Muscle layer of duodenum (tissue), 2 donors: ENCODE results near the gene SLC1A2.

Experiments used
- H3K27ac ChIP-seq: one replicate; pipeline ENCODE4 v1.7.0; 2013; ENCODE audit warnings: mild to moderate bottlenecking, low read length
- H3K27me3 ChIP-seq: one replicate; pipeline ENCODE4 v1.7.0; 2013; ENCODE audit warnings: low read depth, mild to moderate bottlenecking, control low read depth, low read length
- H3K36me3 ChIP-seq, 2 donors: one replicate each; pipeline ENCODE4 v1.7.0; 2013; ENCODE audit warnings: low read length in 2 of 2, control low read depth in 1 of 2, mild to moderate bottlenecking in 1 of 2; ENCODE audit not compliant: insufficient read depth in 2 of 2, control insufficient read depth in 1 of 2
- H3K4me1 ChIP-seq, 2 donors: one replicate each; pipeline ENCODE4 v1.7.0; 2013; ENCODE audit warnings: low read length in 2 of 2, mild to moderate bottlenecking in 2 of 2, control low read depth in 1 of 2, moderate library complexity in 1 of 2; ENCODE audit not compliant: insufficient read depth in 2 of 2, control insufficient read depth in 1 of 2
- H3K4me3 ChIP-seq, 2 donors: one replicate each; pipeline ENCODE4 v1.7.0; 2013; ENCODE audit warnings: low read length in 2 of 2, low read depth in 1 of 2, mild to moderate bottlenecking in 1 of 2
- H3K9me3 ChIP-seq, 2 donors: one replicate each; pipeline ENCODE4 v1.7.0; 2013; ENCODE audit warnings: low read length in 2 of 2, control low read depth in 1 of 2, mild to moderate bottlenecking in 1 of 2; ENCODE audit not compliant: control insufficient read depth in 1 of 2
- donor health status: healthy.

Gene SLC1A2

GRCh38 chr11:35373284-35373933 is 45.9 kb downstream of the SLC1A2 start:
- Histone ChIP-seq H3K27ac (no peak overlapping the region), H3K4me3 (no peak overlapping the region), H3K36me3 (no peaks in the 10 kb centered on the region), H3K27me3 (no peaks in the 10 kb centered on the region), H3K9me3 (no peaks in the 10 kb centered on the region), H3K4me1 (no peaks in the 10 kb centered on the region)

- H3K27me3 ChIP-seq: no peaks in the 10 kb centered on the region
- no peaks in the 10 kb centered on the region for H3K36me3 ChIP-seq
- no peak overlapping the region for H3K27ac ChIP-seq
- H3K9me3 ChIP-seq: no peaks in the 10 kb centered on the region
- no peak overlapping the region for H3K4me3 ChIP-seq
- H3K4me1 ChIP-seq: no peaks in the 10 kb centered on the region
Measured at GRCh38 chr11:35372565-35373283, 46.6 kb downstream of the SLC1A2 start.

DNA sequence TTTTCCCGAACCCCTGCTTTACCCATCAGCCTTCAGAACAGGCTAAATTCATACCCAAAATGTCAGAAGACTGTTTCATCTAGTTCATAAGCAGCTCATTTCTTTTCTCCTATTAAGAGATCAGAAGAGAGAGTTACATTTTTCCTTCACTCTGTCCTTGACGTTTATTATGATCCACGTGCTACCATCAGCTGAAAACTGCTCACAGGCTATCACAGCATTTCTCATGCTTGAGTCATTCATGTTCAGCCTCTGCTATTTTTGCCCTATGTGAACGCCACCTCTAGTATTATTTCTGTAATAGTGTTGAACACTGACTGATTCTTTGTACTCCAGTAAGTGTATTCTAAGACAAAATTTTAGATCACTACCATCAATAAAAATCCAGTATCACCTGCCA is 51.9 kb downstream of the SLC1A2 start:
- H3K4me3 ChIP-seq: no peak overlapping the region
- H3K36me3 ChIP-seq: no peaks in the 10 kb centered on the region
- H3K4me1 ChIP-seq: peaks cover 11 to 19% of the 10 kb centered on the region in 2 donors
- no peaks in the 10 kb centered on the region for H3K27me3 ChIP-seq
- no peak overlapping the region for H3K27ac ChIP-seq
- H3K9me3 ChIP-seq: no peaks in the 10 kb centered on the region

GRCh38 chr11:35366798-35367197 is 52.6 kb downstream of the SLC1A2 start:
- H3K4me3 ChIP-seq: no peak overlapping the region
- no peaks in the 10 kb centered on the region for H3K27me3 ChIP-seq
- H3K4me1 ChIP-seq: peaks cover 11 to 19% of the 10 kb centered on the region in 2 donors
- no peak overlapping the region for H3K27ac ChIP-seq
- no peaks in the 10 kb centered on the region for H3K36me3 ChIP-seq
- H3K9me3 ChIP-seq: no peaks in the 10 kb centered on the region

DNA sequence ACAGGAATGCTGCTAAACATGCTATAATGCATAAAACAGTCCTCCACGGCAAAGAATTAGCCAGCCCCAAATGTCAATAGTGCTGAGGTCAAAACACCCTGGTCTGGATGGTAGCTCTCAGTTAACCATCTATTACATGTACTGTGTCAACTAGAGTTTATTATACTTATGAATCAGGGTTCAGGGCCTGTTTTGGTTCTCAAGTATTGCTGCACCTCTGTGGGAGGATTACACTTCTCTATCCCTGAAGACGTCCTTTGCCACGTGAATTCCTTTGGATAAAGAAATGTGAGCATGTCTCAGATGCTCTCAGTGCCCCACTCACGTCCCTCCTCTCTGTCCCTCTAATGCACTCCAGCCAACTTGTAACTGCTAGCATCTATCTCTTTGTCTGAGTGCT is 53.4 kb downstream of the SLC1A2 start:
- no peaks in the 10 kb centered on the region for H3K36me3 ChIP-seq
- no peak overlapping the region for H3K4me3 ChIP-seq
- H3K9me3 ChIP-seq: no peaks in the 10 kb centered on the region
- H3K27me3 ChIP-seq: no peaks in the 10 kb centered on the region
- peaks cover 11 to 19% of the 10 kb centered on the region in 2 donors for H3K4me1 ChIP-seq
- no peak overlapping the region for H3K27ac ChIP-seq

DNA sequence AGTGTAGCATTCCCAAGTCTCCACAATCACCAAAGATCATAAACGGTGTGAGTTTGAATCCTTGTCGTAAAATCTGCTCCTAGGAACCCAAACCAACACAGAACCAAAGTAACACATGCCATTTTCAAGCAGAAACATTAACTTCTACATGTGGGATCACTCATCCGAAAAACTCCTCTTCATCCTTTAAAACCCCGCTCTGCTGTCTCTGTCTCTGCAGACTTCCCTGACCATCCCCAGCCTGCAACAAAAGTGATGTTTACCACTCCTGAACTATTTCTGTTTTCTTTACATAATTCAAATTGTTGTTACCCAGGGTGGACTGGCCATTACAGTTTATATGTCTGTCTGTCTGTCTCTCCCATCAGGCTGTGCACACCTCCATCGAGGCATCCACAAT is 54.0 kb downstream of the SLC1A2 start:
- no peak overlapping the region for H3K27ac ChIP-seq
- no peaks in the 10 kb centered on the region for H3K27me3 ChIP-seq
- H3K9me3 ChIP-seq: no peaks in the 10 kb centered on the region
- H3K4me3 ChIP-seq: no peak overlapping the region
- no peaks in the 10 kb centered on the region for H3K36me3 ChIP-seq
- H3K4me1 ChIP-seq: peaks cover 11 to 19% of the 10 kb centered on the region in 2 donors

GRCh38 chr11:35363854-35364780 is 55.2 kb downstream of the SLC1A2 start:
- H3K27ac ChIP-seq: peak overlapping the region; percentile 78
- no peaks in the 10 kb centered on the region for H3K36me3 ChIP-seq
- no peak overlapping the region for H3K4me3 ChIP-seq
- H3K9me3 ChIP-seq: no peaks in the 10 kb centered on the region
- H3K4me1 ChIP-seq: peaks cover 11 to 22% of the 10 kb centered on the region in 2 donors
- no peaks in the 10 kb centered on the region for H3K27me3 ChIP-seq

DNA sequence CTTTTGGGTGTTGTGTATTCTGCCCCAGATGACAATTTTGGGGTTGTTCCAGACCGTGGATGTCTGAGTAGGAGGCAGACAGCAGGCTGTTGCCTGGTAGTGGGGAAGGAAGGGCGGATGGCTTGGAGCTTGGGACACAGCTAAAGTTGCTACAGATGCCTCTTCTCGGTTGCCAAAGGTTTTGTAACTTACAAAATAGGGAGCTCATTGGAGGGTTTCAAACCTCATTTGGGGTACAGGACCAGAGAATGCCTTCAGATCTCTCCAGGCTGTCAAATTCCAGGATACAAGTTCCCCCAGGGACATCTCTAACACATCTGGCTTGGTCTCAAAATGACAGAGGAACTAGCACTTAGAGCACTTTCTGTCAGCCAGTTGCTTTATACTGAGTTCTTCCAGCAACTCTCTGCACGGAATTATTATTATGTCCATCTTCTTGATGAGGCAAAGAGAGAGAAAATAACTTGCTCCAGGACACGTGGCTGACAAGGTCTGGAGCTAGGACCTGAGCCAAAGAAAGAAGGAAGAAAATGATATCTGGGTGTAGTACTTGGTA is 56.0 kb downstream of the SLC1A2 start:
- H3K9me3 ChIP-seq: no peaks in the 10 kb centered on the region
- no peaks in the 10 kb centered on the region for H3K36me3 ChIP-seq
- H3K27ac ChIP-seq: peak overlapping the region; percentile 59
- no peaks in the 10 kb centered on the region for H3K27me3 ChIP-seq
- no peak overlapping the region for H3K4me3 ChIP-seq
- peaks cover 14 to 22% of the 10 kb centered on the region in 2 donors for H3K4me1 ChIP-seq

DNA sequence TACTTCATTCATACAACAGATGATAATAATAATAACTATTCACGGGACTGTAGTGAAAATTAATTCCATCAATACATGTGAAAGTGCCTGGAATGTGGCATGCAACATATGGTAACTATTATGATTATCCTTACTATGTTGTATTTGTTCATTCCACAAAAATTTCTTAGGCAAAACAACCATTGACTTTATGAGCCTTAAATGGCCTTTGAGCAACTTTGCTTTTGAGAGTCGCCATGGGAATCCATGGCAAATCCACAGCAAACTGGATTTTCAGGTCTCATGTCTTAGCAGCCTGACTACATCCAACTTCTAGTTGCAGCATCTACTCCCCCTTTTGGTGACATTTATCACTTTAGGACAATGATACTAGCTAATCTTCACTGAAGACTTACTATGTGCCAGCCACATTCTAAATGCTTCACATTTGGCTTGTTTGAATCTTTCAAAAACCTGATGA is 56.8 kb downstream of the SLC1A2 start:
- no peaks in the 10 kb centered on the region for H3K9me3 ChIP-seq
- H3K4me1 ChIP-seq: peaks cover 14 to 22% of the 10 kb centered on the region in 2 donors
- H3K27ac ChIP-seq: no peak overlapping the region
- H3K4me3 ChIP-seq: no peak overlapping the region
- H3K36me3 ChIP-seq: no peaks in the 10 kb centered on the region
- H3K27me3 ChIP-seq: no peaks in the 10 kb centered on the region

DNA sequence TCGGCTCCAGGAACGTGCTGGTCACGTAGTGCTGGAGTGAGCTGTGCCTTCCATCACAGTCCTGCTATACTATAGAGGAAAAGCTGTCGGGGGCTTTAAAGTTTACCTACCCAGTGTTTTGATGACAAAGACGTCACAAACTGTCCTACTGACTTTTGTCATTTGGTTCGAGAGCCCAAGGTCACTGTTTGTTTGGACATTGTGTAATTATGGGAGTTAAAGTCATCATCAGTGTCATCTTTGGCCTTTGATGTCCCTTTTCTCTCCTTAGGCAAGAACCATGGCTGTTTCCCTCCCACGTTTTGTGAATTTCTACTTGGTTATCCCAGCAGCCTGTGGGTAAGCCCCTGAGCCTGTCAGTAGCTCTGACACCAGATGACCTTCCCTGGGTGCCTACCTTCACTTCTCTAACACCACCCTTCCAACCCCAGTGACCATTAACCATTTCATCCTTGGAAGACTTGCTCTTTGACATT is 59.3 kb downstream of the SLC1A2 start:
- Histone ChIP-seq H3K4me3 (no peak overlapping the region), H3K9me3 (no peaks in the 10 kb centered on the region), H3K27ac (no peak overlapping the region), H3K4me1 (peaks cover 14 to 22% of the 10 kb centered on the region in 2 donors), H3K27me3 (no peaks in the 10 kb centered on the region), H3K36me3 (no peaks in the 10 kb centered on the region)
